Neural progenitor cell (in vitro differentiated cells): Measurements from ENCODE around the gene CAPN15. TPM values are rescaled to one million over a fixed set of nuclear protein-coding genes. Genes with fewer than 3 reads are reported as not detected.

Experiments
- DNase-seq: peaks from one replicate; pipeline ENCODE4 v3.0.0-alpha.2; 2016; ENCODE audit warnings: low spot score
- H2AFZ ChIP-seq: fragments of 200-600 bp; sonication (generic); replicated peaks from 2 replicates; pipeline ENCODE4 v1.6.1; 2016; ENCODE audit warnings: antibody characterized with exemption
- H3F3A ChIP-seq: fragments of 200-600 bp; sonication (generic); 2 replicates; pipeline ENCODE4 v1.6.1; 2016; ENCODE audit warnings: antibody characterized with exemption, low read depth
- H3K27ac ChIP-seq: fragments of 200-600 bp; sonication (generic); 2 replicates; pipeline ENCODE4 v1.5.1; 2016; ENCODE audit warnings: mild to moderate bottlenecking
- H3K27me3 ChIP-seq: fragments of 200-600 bp; sonication (generic); 2 replicates; pipeline ENCODE4 v1.6.1; 2016; ENCODE audit warnings: mild to moderate bottlenecking, moderate library complexity
- H3K36me3 ChIP-seq: fragments of 200-600 bp; sonication (generic); 2 replicates; pipeline ENCODE4 v1.5.1; 2016
- H3K4me1 ChIP-seq: fragments of 200-600 bp; sonication (generic); 2 replicates; pipeline ENCODE4 v1.6.1; 2016; ENCODE audit warnings: mixed run types
- H3K4me2 ChIP-seq: fragments of 200-600 bp; sonication (generic); 2 replicates; pipeline ENCODE4 v1.6.1; 2016
- H3K4me3 ChIP-seq: fragments of 200-600 bp; sonication (generic); 2 replicates; pipeline ENCODE4 v1.5.1; 2016
- H3K79me2 ChIP-seq: fragments of 200-600 bp; sonication (generic); 2 replicates; pipeline ENCODE4 v1.6.1; 2016; ENCODE audit warnings: low read depth
- H3K9ac ChIP-seq: fragments of 200-600 bp; sonication (generic); 2 replicates; pipeline ENCODE4 v1.6.1; 2016
- H3K9me3 ChIP-seq: fragments of 200-600 bp; sonication (generic); 2 replicates; pipeline ENCODE4 v1.5.1; 2016; ENCODE audit warnings: low read depth
- H4K20me1 ChIP-seq: fragments of 200-600 bp; sonication (generic); 2 replicates; pipeline ENCODE4 v1.6.1; 2016; ENCODE audit warnings: low read depth
- H3K27ac Mint-ChIP-seq: 3 replicates; pipeline ENCODE4 v1.8.0; 2021; ENCODE audit warnings: mixed read lengths
- H3K27me3 Mint-ChIP-seq: 2 replicates; pipeline ENCODE4 v1.8.0; 2022; ENCODE audit warnings: low read depth, mild to moderate bottlenecking, inconsistent platforms, moderate library complexity, mixed read lengths; ENCODE audit not compliant: insufficient read depth
- H3K36me3 Mint-ChIP-seq: 3 replicates; pipeline ENCODE4 v1.8.0; 2021; ENCODE audit warnings: mixed read lengths
- H3K4me1 Mint-ChIP-seq: 3 replicates; pipeline ENCODE4 v1.8.0; 2021; ENCODE audit warnings: mixed read lengths
- H3K4me3 Mint-ChIP-seq: 3 replicates; pipeline ENCODE4 v1.8.0; 2021; ENCODE audit warnings: mild to moderate bottlenecking, moderate library complexity, mixed read lengths
- H3K9me3 Mint-ChIP-seq: 3 replicates; pipeline ENCODE4 v1.8.0; 2020; ENCODE audit warnings: mixed read lengths
- EZH2 ChIP-seq: fragments of 200-600 bp; sonication (generic); IDR thresholded peaks from 2 replicates; pipeline ENCODE4 v1.6.1; 2017; ENCODE audit warnings: antibody characterized with exemption, mild to moderate bottlenecking, moderate library complexity
- EZH2phosphoT487 ChIP-seq: fragments of 200-600 bp; sonication (generic); IDR thresholded peaks from 2 replicates; pipeline ENCODE4 v1.6.1; 2017; ENCODE audit warnings: antibody characterized with exemption
- total RNA-seq: library from RNA; depleted of rRNA; stranded (reverse); fragments of >200 nt; gene quantifications from 2 replicates; pipeline ENCODE4 v1.2.3, GENCODE V29; 2015; ENCODE audit warnings: low replicate concordance
- TF ChIP-seq, protein P1 (sequence below): fragments of 200-600 bp; sonication (generic); IDR thresholded peaks from 2 replicates; pipeline ENCODE4 v1.5.1; 2017; ENCODE audit warnings: antibody characterized with exemption, mild to moderate bottlenecking

The CAPN15 gene
- total RNA-seq, 1 donor from 2014 or later: 6.8 TPM

DNA sequence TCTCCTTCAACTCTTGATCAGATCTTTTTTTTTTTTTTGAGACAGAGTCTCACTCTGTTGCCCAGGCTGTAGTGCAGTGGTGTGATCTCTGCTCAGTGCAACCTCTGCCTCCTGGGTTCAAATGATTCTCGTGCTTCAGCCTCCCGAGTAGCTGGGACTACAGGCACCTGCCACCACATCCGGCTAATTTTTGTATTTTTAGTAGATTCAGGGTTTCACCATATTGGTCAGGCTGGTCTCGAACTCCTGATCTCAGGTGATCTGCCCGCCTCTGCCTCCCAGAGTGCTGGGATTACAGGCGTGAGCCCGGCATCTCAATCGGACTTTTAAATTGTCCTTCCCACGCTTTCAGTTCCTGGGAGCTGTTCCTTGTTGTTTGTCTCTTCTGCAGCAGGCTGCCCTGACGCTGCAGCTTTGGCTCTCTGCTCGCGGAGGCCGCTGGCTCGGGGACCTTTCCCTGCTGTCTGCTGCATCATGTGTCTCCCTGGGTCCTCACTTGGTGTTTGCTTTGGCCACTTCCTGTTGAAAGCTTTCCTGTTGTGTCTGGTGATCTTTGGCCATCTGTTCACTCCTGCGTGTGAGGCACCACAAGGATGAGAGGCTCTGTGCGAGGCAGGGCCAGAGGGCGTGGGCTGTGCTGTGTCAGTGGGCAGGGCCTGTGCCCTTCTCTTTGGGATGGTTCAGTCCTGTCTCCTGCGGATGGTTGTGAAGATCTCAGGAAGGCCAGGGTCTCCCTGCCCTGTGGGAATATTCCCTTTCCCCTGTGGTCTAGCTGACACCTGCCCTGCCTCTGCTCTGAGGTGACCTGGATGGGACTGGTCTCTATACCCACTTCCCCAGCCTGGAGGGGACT, 18.4 kb upstream of the CAPN15 start:
- no peak overlapping the region for H3K9ac ChIP-seq
- Mint-ChIP-seq H3K27ac (peak overlapping the region; percentile 72), H3K4me3 (no peak overlapping the region), H3K4me1 (no peaks in the 10 kb centered on the region), H3K36me3 (peaks cover 8% of the 10 kb centered on the region), H3K9me3 (no peaks in the 10 kb centered on the region), H3K27me3 (no peaks in the 10 kb centered on the region)
- H3K4me3 ChIP-seq: no peak overlapping the region
- H3K79me2 ChIP-seq: no peaks in the 10 kb centered on the region
- no peaks in the 10 kb centered on the region for H3K9me3 ChIP-seq
- H2AFZ ChIP-seq: no peak overlapping the region
- H3F3A ChIP-seq: no peaks in the 10 kb centered on the region
- no peaks in the 10 kb centered on the region for H3K27me3 ChIP-seq
- no peaks in the 10 kb centered on the region for H3K4me1 ChIP-seq
- H3K36me3 ChIP-seq: no peaks in the 10 kb centered on the region
- TF ChIP-seq EZH2 (no peak), EZH2phosphoT487 (no peak)
- TF ChIP-seq, protein P1, sequence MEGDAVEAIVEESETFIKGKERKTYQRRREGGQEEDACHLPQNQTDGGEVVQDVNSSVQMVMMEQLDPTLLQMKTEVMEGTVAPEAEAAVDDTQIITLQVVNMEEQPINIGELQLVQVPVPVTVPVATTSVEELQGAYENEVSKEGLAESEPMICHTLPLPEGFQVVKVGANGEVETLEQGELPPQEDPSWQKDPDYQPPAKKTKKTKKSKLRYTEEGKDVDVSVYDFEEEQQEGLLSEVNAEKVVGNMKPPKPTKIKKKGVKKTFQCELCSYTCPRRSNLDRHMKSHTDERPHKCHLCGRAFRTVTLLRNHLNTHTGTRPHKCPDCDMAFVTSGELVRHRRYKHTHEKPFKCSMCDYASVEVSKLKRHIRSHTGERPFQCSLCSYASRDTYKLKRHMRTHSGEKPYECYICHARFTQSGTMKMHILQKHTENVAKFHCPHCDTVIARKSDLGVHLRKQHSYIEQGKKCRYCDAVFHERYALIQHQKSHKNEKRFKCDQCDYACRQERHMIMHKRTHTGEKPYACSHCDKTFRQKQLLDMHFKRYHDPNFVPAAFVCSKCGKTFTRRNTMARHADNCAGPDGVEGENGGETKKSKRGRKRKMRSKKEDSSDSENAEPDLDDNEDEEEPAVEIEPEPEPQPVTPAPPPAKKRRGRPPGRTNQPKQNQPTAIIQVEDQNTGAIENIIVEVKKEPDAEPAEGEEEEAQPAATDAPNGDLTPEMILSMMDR: no peak
- H3K4me2 ChIP-seq: no peak overlapping the region
- no peaks in the 10 kb centered on the region for H4K20me1 ChIP-seq
- DNase-seq: no peak
- no peak overlapping the region for H3K27ac ChIP-seq

DNA sequence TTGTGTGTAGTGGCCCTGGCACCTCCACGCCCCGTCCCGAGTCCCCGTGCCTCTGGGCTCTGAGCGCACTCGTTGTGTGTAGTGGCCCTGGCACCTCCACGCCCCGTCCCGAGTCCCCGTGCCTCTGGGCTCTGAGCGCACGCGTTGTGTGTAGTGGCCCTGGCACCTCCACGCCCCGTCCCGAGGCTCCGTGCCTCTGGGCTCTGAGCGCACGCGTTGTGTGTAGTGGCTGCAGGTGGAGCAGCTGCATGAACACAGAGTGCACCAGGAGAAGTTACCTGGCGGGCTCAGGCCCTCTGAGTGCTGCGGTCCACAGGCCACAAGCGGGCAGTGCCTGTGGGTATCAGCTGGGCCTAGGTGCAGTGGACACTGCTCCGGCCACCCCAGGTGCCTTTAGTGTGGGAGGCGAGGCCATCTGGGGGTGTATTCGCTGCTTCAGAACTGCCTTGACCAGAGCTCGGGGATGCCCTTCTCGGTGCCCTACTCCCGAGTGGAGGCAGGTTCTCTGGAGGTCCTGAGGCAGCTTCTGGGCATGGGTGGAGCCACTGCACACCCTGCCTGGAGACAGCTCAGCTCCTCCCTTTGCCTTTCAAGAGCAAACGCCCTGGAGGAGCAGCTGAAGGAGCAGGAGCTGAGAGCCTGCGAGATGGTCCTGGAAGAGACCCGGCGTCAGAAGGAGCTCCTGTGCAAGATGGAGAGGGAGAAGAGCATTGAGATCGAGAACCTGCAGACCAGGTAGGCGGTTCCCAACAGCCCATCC, 17.3 kb upstream of the CAPN15 start:
- Histone ChIP-seq H3K27me3 (no peaks in the 10 kb centered on the region), H3K9ac (no peak overlapping the region), H3K4me1 (no peaks in the 10 kb centered on the region), H3K4me2 (no peak overlapping the region), H3K4me3 (no peak overlapping the region), H3K36me3 (no peaks in the 10 kb centered on the region), H4K20me1 (no peaks in the 10 kb centered on the region), H3F3A (no peaks in the 10 kb centered on the region), H2AFZ (no peak overlapping the region), H3K27ac (no peak overlapping the region), H3K9me3 (no peaks in the 10 kb centered on the region), H3K79me2 (no peaks in the 10 kb centered on the region)
- no peak for TF ChIP-seq EZH2
- TF ChIP-seq EZH2phosphoT487: no peak
- TF ChIP-seq, protein P1: no peak
- H3K36me3 Mint-ChIP-seq: peaks cover 7% of the 10 kb centered on the region
- H3K4me3 Mint-ChIP-seq: no peak overlapping the region
- H3K27me3 Mint-ChIP-seq: no peaks in the 10 kb centered on the region
- no peak overlapping the region for H3K27ac Mint-ChIP-seq
- H3K9me3 Mint-ChIP-seq: no peaks in the 10 kb centered on the region
- no peak for DNase-seq
- no peaks in the 10 kb centered on the region for H3K4me1 Mint-ChIP-seq

DNA sequence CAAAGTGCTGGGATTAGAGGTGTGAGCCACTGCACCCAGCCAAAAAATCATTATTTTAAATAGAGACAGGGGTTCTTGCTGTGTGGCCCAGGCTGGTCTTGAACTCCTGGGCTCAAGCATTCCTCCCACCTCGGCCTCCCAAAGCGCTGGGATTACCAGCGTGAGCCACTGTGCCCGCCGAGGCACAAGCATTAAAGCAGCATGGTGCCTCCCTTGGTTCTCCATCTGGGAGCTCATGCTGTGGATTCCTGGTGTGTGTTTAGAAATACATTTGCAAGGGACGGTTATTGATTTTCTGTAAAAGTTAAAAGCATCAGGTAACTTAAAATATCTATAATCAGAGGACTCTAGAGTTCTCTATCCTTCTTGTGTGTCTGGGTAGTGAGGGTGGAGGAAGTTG, 14.7 kb upstream of the CAPN15 start:
- no peak overlapping the region for H2AFZ ChIP-seq
- Mint-ChIP-seq H3K4me3 (no peak overlapping the region), H3K27ac (no peak overlapping the region), H3K36me3 (peaks cover 9% of the 10 kb centered on the region), H3K9me3 (no peaks in the 10 kb centered on the region), H3K4me1 (no peaks in the 10 kb centered on the region), H3K27me3 (no peaks in the 10 kb centered on the region)
- no peak overlapping the region for H3K4me3 ChIP-seq
- H4K20me1 ChIP-seq: no peaks in the 10 kb centered on the region
- no peaks in the 10 kb centered on the region for H3K36me3 ChIP-seq
- H3K9ac ChIP-seq: no peak overlapping the region
- no peaks in the 10 kb centered on the region for H3F3A ChIP-seq
- H3K4me1 ChIP-seq: no peaks in the 10 kb centered on the region
- TF ChIP-seq EZH2 (no peak), EZH2phosphoT487 (no peak)
- TF ChIP-seq, protein P1: no peak
- no peak for DNase-seq
- no peak overlapping the region for H3K4me2 ChIP-seq
- H3K27me3 ChIP-seq: no peaks in the 10 kb centered on the region
- no peaks in the 10 kb centered on the region for H3K9me3 ChIP-seq
- H3K27ac ChIP-seq: no peak overlapping the region
- H3K79me2 ChIP-seq: no peaks in the 10 kb centered on the region
